Esophagus squamous epithelium (tissue), 5 donors: Measurements from ENCODE around the gene ELF4. TPM values are rescaled to one million over a fixed set of nuclear protein-coding genes. Genes with fewer than 3 reads are reported as not detected.

Source experiments
- DNase-seq: peaks from one replicate; lab custom pipeline; 2025; lab: John Stamatoyannopoulos, UW
- H3K27ac ChIP-seq, 4 donors: fragments of 200-600 bp; sonication (generic); one replicate each; pipeline ENCODE4 v1.5.1; 2016 to 2019; ENCODE audit warnings: mild to moderate bottlenecking in 1 of 4
- H3K27me3 ChIP-seq, 4 donors: fragments of 200-600 bp; sonication (generic); 1 replicate in 3 of 4; 2 replicates in 1 of 4; pipeline versions ENCODE4 v1.5.1 to v1.6.0; 2017 to 2021; ENCODE audit warnings: antibody characterized with exemption in 1 of 4
- H3K36me3 ChIP-seq, 3 donors: fragments of 200-600 bp; sonication (generic); one replicate each; pipeline ENCODE4 v1.5.1; 2016 to 2019
- H3K4me1 ChIP-seq, 3 donors: fragments of 200-600 bp; sonication (generic); one replicate each; pipeline ENCODE4 v1.5.1; 2017 to 2019
- H3K4me3 ChIP-seq, 4 donors: fragments of 200-600 bp; sonication (generic); 1 replicate in 3 of 4; 2 replicates in 1 of 4; pipeline ENCODE4 v1.5.1; 2016 to 2019; ENCODE audit warnings: mild to moderate bottlenecking in 2 of 4, moderate library complexity in 1 of 4
- H3K9me3 ChIP-seq, 3 donors: fragments of 200-600 bp; sonication (generic); one replicate each; pipeline ENCODE4 v1.5.1; 2016 to 2019
- CTCF ChIP-seq, 6 experiments: fragments of 450-650 bp in 4 of 6; fragments of 200-600 bp in 2 of 6; sonication (generic) in 2 of 6; IDR thresholded peaks; one replicate each; pipeline ENCODE4 v1.5.1; 2016 to 2019; ENCODE audit warnings: antibody characterized with exemption in 6 of 6, mild to moderate bottlenecking in 4 of 6, moderate library complexity in 4 of 6
- POLR2A ChIP-seq, 4 donors: fragments of 450-650 bp; IDR thresholded peaks; one replicate each; pipeline ENCODE4 v1.6.1; 2017; ENCODE audit warnings: antibody characterized with exemption in 4 of 4, mild to moderate bottlenecking in 4 of 4, moderate library complexity in 3 of 4
- WGBS, 2 donors: methylation state at CpG; one replicate each; pipeline ENCODE4 v1.1.5; 2018; 5-methylcytosine and 5-hydroxymethylcytosine counted together
- intact Hi-C: fragments of 100-400 bp; cut with DNase I; formaldehyde crosslinking; loops from one replicate; pipeline ENCODE4 v1.15.0; 2022
- total RNA-seq, 4 donors: library from RNA; depleted of rRNA; stranded (reverse); fragments of >200 nt; gene quantifications; one replicate each; pipeline ENCODE4 v1.1.0, GENCODE V29; 2016
- donor health status: DM: yes; HTN: yes; CAD: no.

Gene ELF4
- total RNA-seq, 4 donors from 2014 or later: 9.2 to 14.1 (median 12.5) TPM

- intact Hi-C loops: no loop called here
- H3K9me3 ChIP-seq: no peaks in the 10 kb centered on the region
- no peak for DNase-seq
- H3K4me1 ChIP-seq: peaks cover 3 to 12% (median 5%) of the 10 kb centered on the region in 3 donors
- H3K4me3 ChIP-seq: no peak overlapping the region
- H3K27me3 ChIP-seq: no peaks in the 10 kb centered on the region
- no peak overlapping the region for H3K27ac ChIP-seq
- WGBS, 2 donors: 65% methylated on average over 4 of the region's 7 CpGs; no CpG with 5 or more reads in 1 of the 2 donors
- peaks cover 0 to 28% (median 1%) of the 10 kb centered on the region in 3 donors for H3K36me3 ChIP-seq
- TF ChIP-seq POLR2A (IDR thresholded peaks at IDR 0.05) (no peak), CTCF (IDR thresholded peaks at IDR 0.05) (no peak)
These were observed 51.6 kb downstream of the ELF4 start for GRCh38 chrX:130058652-130059051.

GRCh38 chrX:130057209-130057608, 53.1 kb downstream of the ELF4 start:
- H3K27ac ChIP-seq: no peak overlapping the region
- H3K27me3 ChIP-seq: no peaks in the 10 kb centered on the region
- TF ChIP-seq CTCF (IDR thresholded peaks at IDR 0.05) (no peak), POLR2A (IDR thresholded peaks at IDR 0.05) (no peak)
- DNase-seq: no peak
- no peak overlapping the region for H3K4me3 ChIP-seq
- H3K36me3 ChIP-seq: peaks cover 0 to 43% (median 6%) of the 10 kb centered on the region in 3 donors
- intact Hi-C loops: no loop called here
- WGBS, 2 donors: 40 to 83% methylated on average over 1 to 7 of the region's 9 CpGs
- H3K4me1 ChIP-seq: peaks cover 3 to 12% (median 5%) of the 10 kb centered on the region in 3 donors
- H3K9me3 ChIP-seq: no peaks in the 10 kb centered on the region

- TF ChIP-seq CTCF (IDR thresholded peaks at IDR 0.05) (no peak), POLR2A (IDR thresholded peaks at IDR 0.05) (no peak)
- Histone ChIP-seq H3K4me3 (no peak overlapping the region), H3K9me3 (no peaks in the 10 kb centered on the region), H3K36me3 (peaks cover 0 to 56% (median 13%) of the 10 kb centered on the region in 3 donors), H3K4me1 (peaks cover 3 to 8% (median 4%) of the 10 kb centered on the region in 3 donors), H3K27ac (no peak overlapping the region), H3K27me3 (no peaks in the 10 kb centered on the region)
- 73 to 88% methylated on average over 6 to 11 of the region's 18 CpGs for WGBS, 2 donors
- DNase-seq: no peak
- intact Hi-C loops: no loop called here
These were observed 54.4 kb downstream of the ELF4 start for GRCh38 chrX:130055899-130056298.

GRCh38 chrX:130055103-130055502, 55.2 kb downstream of the ELF4 start:
- H3K27me3 ChIP-seq: no peaks in the 10 kb centered on the region
- no peaks in the 10 kb centered on the region for H3K9me3 ChIP-seq
- no peak for DNase-seq
- H3K4me1 ChIP-seq: peaks cover 0 to 6% (median 3%) of the 10 kb centered on the region in 3 donors
- peaks cover 0 to 62% (median 13%) of the 10 kb centered on the region in 3 donors for H3K36me3 ChIP-seq
- intact Hi-C loops: no loop called here
- peak overlapping the region in 2 of 4 donors; percentile 38 to 46 for H3K27ac ChIP-seq
- H3K4me3 ChIP-seq: no peak overlapping the region
- TF ChIP-seq CTCF (IDR thresholded peaks at IDR 0.05): no peak
- no peak for TF ChIP-seq POLR2A (IDR thresholded peaks at IDR 0.05)
- 59 to 65% methylated on average over 6 of the region's 11 CpGs for WGBS, 2 donors

- Histone ChIP-seq H3K4me1 (no peaks in the 10 kb centered on the region), H3K27me3 (no peaks in the 10 kb centered on the region), H3K36me3 (peaks cover 0 to 76% (median 13%) of the 10 kb centered on the region in 3 donors), H3K4me3 (no peak overlapping the region), H3K9me3 (no peaks in the 10 kb centered on the region), H3K27ac (no peak overlapping the region)
- DNase-seq: no peak
- TF ChIP-seq POLR2A (IDR thresholded peaks at IDR 0.05) (no peak), CTCF (IDR thresholded peaks at IDR 0.05) (no peak)
- intact Hi-C loops: no loop called here
- WGBS, 2 donors: 43 to 84% methylated on average over 2 to 9 of the region's 10 CpGs
These were observed 57.1 kb downstream of the ELF4 start for GRCh38 chrX:130053236-130053635.
